Stimulated activated CD4-positive, alpha-beta T cell treated with anti-CD3 and anti-CD28 coated beads, Interleukin-2, amount 100 ng/mL, for 4 hours (primary cell): ENCODE measurements around the gene MYBBP1A.

Experiments
- DNase-seq: peaks from one replicate; pipeline ENCODE4 v3.0.0-alpha.2; 2020; ENCODE audit warnings: low read depth

Gene MYBBP1A

DNA sequence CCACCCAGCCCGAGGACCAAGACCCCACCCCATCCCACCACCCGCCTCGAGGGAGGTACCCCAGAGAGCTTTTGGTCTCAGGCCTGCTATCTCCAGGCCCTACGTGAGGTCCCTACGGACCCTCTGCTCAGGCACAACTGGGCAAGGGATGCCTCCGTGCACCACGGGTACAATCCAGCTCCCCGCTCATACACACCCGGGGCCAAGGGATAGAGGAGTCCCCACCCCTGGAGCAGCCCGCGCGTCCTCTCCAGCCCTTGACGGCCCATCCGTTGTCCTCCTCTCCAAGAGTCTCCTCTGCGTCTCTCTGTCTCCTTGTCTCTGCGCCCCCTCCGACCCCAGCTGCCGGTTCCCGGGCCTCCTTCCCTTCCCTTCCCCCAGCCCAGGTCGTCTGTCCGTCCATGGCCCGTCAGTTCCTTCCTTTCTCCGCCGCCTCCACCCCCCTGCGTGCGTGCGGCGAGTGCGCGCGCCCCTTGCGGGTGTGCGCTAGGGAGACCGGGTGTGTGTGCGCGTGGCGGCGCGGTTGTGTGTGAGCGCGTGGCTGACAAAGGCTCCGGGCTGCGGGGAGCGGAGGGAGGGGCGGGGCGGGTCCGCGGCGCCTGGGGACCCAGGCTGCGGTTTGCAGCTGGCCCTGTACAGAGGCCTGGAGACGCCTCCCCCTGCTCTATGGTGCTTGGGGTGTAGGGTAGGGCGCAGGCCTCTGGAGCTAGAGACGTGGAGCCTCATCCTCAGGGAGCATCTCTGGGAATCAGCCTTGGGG is 55.6 kb downstream of the MYBBP1A start:
- DNase-seq = no peak

- peak; percentile 52 for DNase-seq
These were observed 56.5 kb downstream of the MYBBP1A start, which contains the start of gene SPNS2 for GRCh38 chr17:4498461-4499397. SPNS2 (plus strand) TSS chr17:4498881; CDS start chr17:4499048, 167 bp downstream.

- no peak for DNase-seq
These were observed 57.9 kb downstream of the MYBBP1A start for GRCh38 chr17:4497101-4497824.

DNA sequence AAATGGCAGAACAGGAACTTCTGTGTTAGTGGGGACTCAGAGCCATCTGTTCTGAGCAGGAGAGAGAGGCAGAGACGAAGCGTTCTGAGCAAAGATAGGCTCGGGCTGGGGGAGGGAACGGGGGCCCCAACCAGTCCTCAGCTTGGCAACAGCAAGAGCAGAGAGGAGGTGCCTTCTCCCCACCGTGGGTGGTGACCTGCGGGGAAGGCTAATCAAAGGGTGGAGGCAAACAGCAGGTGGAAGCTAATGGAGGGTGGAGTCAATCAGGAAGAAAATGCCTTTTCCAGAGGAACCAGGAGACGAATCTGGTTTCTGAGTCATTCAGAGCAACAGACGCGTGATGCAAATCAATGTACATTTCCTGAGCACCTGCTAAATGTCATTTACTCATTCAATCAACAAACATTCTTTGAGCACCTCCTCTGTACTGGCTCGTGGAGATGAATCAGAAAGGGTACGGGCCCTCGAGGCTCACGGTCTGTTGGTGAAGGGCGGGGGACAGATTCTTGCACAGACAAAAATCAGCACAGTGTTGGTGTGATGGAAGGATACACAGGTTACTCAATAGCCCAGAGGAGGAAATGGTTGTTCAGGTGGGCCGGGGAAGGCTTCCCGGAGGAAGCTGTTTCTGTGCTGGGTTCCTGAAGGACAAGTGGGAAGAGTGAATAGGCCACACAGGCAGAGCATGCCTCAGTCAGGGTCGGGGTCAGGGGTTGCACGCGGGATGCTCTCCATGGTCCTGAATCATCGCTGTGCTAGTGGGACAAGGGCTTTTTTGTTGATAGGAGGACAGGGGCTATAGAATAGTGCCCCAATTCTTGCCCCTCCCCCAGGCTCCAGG is 62.2 kb downstream of the MYBBP1A start:
- no peak for DNase-seq

DNA sequence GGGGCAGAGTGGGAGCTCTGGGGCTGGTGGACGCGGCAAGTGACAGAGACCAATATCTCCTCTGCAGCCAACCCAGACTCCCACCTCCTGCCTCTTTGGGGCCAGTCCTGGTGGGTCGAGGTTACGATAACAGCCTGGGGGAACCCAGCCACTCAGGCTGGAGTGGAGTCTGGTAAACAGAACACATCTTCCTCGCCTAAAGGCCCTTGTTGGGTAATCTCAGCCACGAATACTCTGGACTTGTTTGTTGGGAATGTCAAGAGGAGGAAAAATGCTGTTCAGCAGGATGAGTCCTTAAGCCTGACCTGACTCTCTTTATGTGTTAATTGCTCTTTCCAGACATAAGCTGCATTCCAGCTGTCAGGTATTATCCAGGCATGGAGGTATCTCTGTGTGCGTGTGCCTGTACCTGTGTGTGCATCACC is 64.5 kb downstream of the MYBBP1A start:
- no peak for DNase-seq

GRCh38 chr17:4490109-4490591 is 65.0 kb downstream of the MYBBP1A start:
- no peak for DNase-seq

DNA sequence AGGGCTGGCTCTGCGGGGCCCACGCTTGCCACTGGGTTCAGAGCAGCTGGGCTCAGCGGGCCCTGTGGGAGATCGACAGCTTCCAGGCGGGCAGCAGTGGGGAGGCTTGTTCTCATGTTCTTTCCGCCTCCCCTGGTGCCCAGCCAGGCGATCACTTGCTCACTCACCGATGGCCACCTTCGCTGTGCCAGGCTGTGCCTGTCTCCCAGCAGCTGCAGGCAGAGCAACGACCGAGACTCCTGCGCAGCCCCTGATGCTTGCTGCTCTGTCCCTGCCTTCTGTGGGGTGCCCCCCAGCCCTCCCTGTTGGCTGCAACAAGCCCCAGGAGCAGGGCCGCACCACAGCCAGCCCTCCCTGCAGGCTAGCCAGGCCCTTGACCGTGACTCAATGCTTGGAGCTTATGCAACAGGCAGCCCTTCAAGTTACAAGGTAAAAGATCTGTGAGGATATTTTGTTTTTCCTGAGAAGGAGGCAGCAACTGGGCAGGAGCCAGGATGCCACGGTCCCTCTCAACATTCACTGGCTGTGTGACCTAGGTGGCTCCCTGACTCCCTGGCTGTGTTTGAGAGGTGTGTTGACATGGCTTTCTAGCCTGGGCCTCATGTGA is 66.1 kb downstream of the MYBBP1A start:
- DNase-seq = no peak
